ENCODE data around the gene PCDHGA12. TPM values are rescaled to one million over a fixed set of nuclear protein-coding genes. Genes with fewer than 3 reads are reported as not detected.

PCDHGA12 gene
- 10 to 100 TPM; 28.0 to 36.8 TPM for total RNA-seq

GRCh38 chr5:141430332-141431113 is at the start of gene PCDHGA12:
Gene PCDHGA12 (plus strand): TSS chr5:141430507. CDS start chr5:141430760, 253 bp downstream.

GRCh38 chr5:141382469-141383294 is 47.6 kb upstream of the PCDHGA12 start, which contains the start of gene PCDHGA7:
Gene PCDHGA7 (plus strand): TSS chr5:141382742. CDS start chr5:141382900, 158 bp downstream.

GRCh38 chr5:141387557-141388311 is 42.6 kb upstream of the PCDHGA12 start, which contains the start of gene PCDHGB4:
Gene PCDHGB4 (plus strand): TSS chr5:141387698. CDS start chr5:141387885, 187 bp downstream.

GRCh38 chr5:141392429-141393198 is 37.7 kb upstream of the PCDHGA12 start, which contains the start of gene PCDHGA8:
Gene PCDHGA8 (plus strand): TSS chr5:141392633. CDS start chr5:141392814, 181 bp downstream.

GRCh38 chr5:141397756-141398551 is 32.4 kb upstream of the PCDHGA12 start, which contains the start of gene PCDHGB5:
Gene PCDHGB5 (plus strand): TSS chr5:141397947. CDS start chr5:141398128, 181 bp downstream.

GRCh38 chr5:141402553-141403243 is 27.6 kb upstream of the PCDHGA12 start, which contains the start of gene PCDHGA9:
Gene PCDHGA9 (plus strand): TSS chr5:141402778. CDS start chr5:141402953, 175 bp downstream.

GRCh38 chr5:141407790-141408505 is 22.4 kb upstream of the PCDHGA12 start, which contains the start of gene PCDHGB6:
Gene PCDHGB6 (plus strand): TSS chr5:141408021. CDS start chr5:141408203, 182 bp downstream.

GRCh38 chr5:141412854-141413539 is 17.3 kb upstream of the PCDHGA12 start, which contains the start of gene PCDHGA10:
Gene PCDHGA10 (plus strand): TSS chr5:141412987. CDS start chr5:141413176, 189 bp downstream.

GRCh38 chr5:141417494-141418172 is 12.7 kb upstream of the PCDHGA12 start, which contains the start of gene PCDHGB7:
Gene PCDHGB7 (plus strand): TSS chr5:141417677. CDS start chr5:141417860, 183 bp downstream.

GRCh38 chr5:141420855-141421488 is 9.3 kb upstream of the PCDHGA12 start, which contains the start of gene PCDHGA11:
Gene PCDHGA11 (plus strand): TSS chr5:141421051. CDS start chr5:141421228, 177 bp downstream.

GRCh38 chr5:141475625-141476131 is 45.4 kb downstream of the PCDHGA12 start, which contains the start of gene PCDHGC3:
Gene PCDHGC3 (plus strand): TSS chr5:141475966. CDS start chr5:141476117, 151 bp downstream.

Other genes starting within 250 kb of the PCDHGA12 start
- gene PCDHB16, start 248.1 kb upstream of the PCDHGA12 start, total RNA-seq, result not detected
- gene PCDHB9, start 243.3 kb upstream of the PCDHGA12 start, total RNA-seq, result under 1 TPM in 1 of 2 donors, not detected in 1; under 0.01 TPM
- under 1 TPM in 1 of 2 donors, not detected in 1; under 0.01 TPM for gene PCDHB10, start 238.2 kb upstream of the PCDHGA12 start, total RNA-seq
- not detected for gene PCDHB11, start 230.9 kb upstream of the PCDHGA12 start, total RNA-seq
- gene PCDHB12, start 221.8 kb upstream of the PCDHGA12 start, total RNA-seq, result under 1 TPM in 1 of 2 donors, not detected in 1; under 0.01 TPM
- under 1 TPM; under 0.01 to 0.34 TPM for gene PCDHB13, start 216.6 kb upstream of the PCDHGA12 start, total RNA-seq
- under 1 TPM in 1 of 2 donors, not detected in 1; under 0.01 TPM for gene PCDHB14, start 207.2 kb upstream of the PCDHGA12 start, total RNA-seq
- gene PCDHB15, start 185.1 kb upstream of the PCDHGA12 start, total RNA-seq, result not detected
- not detected for gene SLC25A2, start 126.5 kb upstream of the PCDHGA12 start, total RNA-seq
- 10 to 100 TPM; 24.8 to 46.6 TPM for gene TAF7, start 109.7 kb upstream of the PCDHGA12 start, total RNA-seq
- under 1 TPM; under 0.01 TPM for gene PCDHGA1, start 100.0 kb upstream of the PCDHGA12 start, total RNA-seq
- under 1 TPM; 0.67 to 0.69 TPM for gene PCDHGA2, start 91.7 kb upstream of the PCDHGA12 start, total RNA-seq
- under 1 TPM; 0.67 to 0.69 TPM for gene PCDHGA3, start 86.7 kb upstream of the PCDHGA12 start, total RNA-seq
- under 1 TPM; 0.33 to 0.69 TPM for gene PCDHGB1, start 80.4 kb upstream of the PCDHGA12 start, total RNA-seq
- 1 to 10 TPM in 1 of 2 donors, under 1 TPM in 1; 0.67 to 1.0 TPM for gene PCDHGA4, start 75.5 kb upstream of the PCDHGA12 start, total RNA-seq
- gene PCDHGB2, start 70.5 kb upstream of the PCDHGA12 start, total RNA-seq, result 1 to 10 TPM in 1 of 2 donors, under 1 TPM in 1; 0.67 to 1.0 TPM
- under 1 TPM; under 0.01 to 0.69 TPM for gene PCDHGA5, start 66.3 kb upstream of the PCDHGA12 start, total RNA-seq
- under 1 TPM; 0.69 to 1.00 TPM for gene PCDHGB3, start 60.3 kb upstream of the PCDHGA12 start, total RNA-seq
- gene PCDHGA6, start 56.6 kb upstream of the PCDHGA12 start, total RNA-seq, result 1 to 10 TPM in 1 of 2 donors, under 1 TPM in 1; 1.00 to 2.1 TPM
- gene PCDHGA7, start 47.8 kb upstream of the PCDHGA12 start, total RNA-seq, result 1 to 10 TPM in 1 of 2 donors, under 1 TPM in 1; 0.67 to 1.0 TPM
- 1 to 10 TPM; 5.3 to 5.9 TPM for gene PCDHGB4, start 42.8 kb upstream of the PCDHGA12 start, total RNA-seq
- under 1 TPM; 0.34 to 0.67 TPM for gene PCDHGA8, start 37.9 kb upstream of the PCDHGA12 start, total RNA-seq
- 10 to 100 TPM in 1 of 2 donors, 1 to 10 TPM in 1; 8.7 to 12.0 TPM for gene PCDHGB5, start 32.6 kb upstream of the PCDHGA12 start, total RNA-seq
- gene PCDHGA9, start 27.7 kb upstream of the PCDHGA12 start, total RNA-seq, result 1 to 10 TPM in 1 of 2 donors, under 1 TPM in 1; 1.00 to 1.4 TPM
- 1 to 10 TPM; 1.4 to 1.7 TPM for gene PCDHGB6, start 22.5 kb upstream of the PCDHGA12 start, total RNA-seq
- gene PCDHGA10, start 17.5 kb upstream of the PCDHGA12 start, total RNA-seq, result 1 to 10 TPM; 4.5 to 5.0 TPM
- gene PCDHGB7, start 12.8 kb upstream of the PCDHGA12 start, total RNA-seq, result 1 to 10 TPM; 3.7 to 3.8 TPM
- 1 to 10 TPM; 3.7 to 4.8 TPM for gene PCDHGA11, start 9.5 kb upstream of the PCDHGA12 start, total RNA-seq
- gene PCDHGC3, start 45.5 kb downstream of the PCDHGA12 start, total RNA-seq, result 10 to 100 TPM; 50.2 to 64.6 TPM
- 1 to 10 TPM; 1.4 to 1.7 TPM for gene PCDHGC4, start 54.5 kb downstream of the PCDHGA12 start, total RNA-seq
- gene PCDHGC5, start 58.6 kb downstream of the PCDHGA12 start, total RNA-seq, result 1 to 10 TPM; 1.0 to 2.0 TPM
- 10 to 100 TPM; 12.4 to 23.3 TPM for gene DIAPH1, start 188.5 kb downstream of the PCDHGA12 start, total RNA-seq
- gene HDAC3, start 206.3 kb downstream of the PCDHGA12 start, total RNA-seq, result 10 to 100 TPM; 47.5 to 50.3 TPM
- 1 to 10 TPM; 4.8 to 7.3 TPM for gene RELL2, start 206.5 kb downstream of the PCDHGA12 start, total RNA-seq
- gene FCHSD1, start 220.9 kb downstream of the PCDHGA12 start, total RNA-seq, result 10 to 100 TPM; 20.0 to 22.3 TPM